Activated CD8-positive, alpha-beta T cell treated with anti-CD3 and anti-CD28 coated beads, Interleukin-2, amount 10 ng/mL, durations not matched to agents 7 days and 5 days (primary cell): ENCODE measurements around the gene SAYSD1. TPM values are rescaled to one million over a fixed set of nuclear protein-coding genes. Genes with fewer than 3 reads are reported as not detected.

Experiments
- ATAC-seq: fragments of 150-1000 bp; cut with Tn5 transposase; one replicate; pipeline ENCODE4 v1.10.0; 2021; ENCODE audit warnings: moderate library complexity
- CTCF ChIA-PET: fragments of 350-600 bp; sonication (Branson Sonifier 250); formaldehyde crosslinking; loops from one replicate; lab custom pipeline; 2021; ENCODE audit warnings: antibody characterized with exemption; lab: Charles Lee
- POLR2A ChIA-PET: fragments of 350-600 bp; sonication (Branson Sonifier 250); formaldehyde crosslinking; loops from one replicate; lab custom pipeline; 2021; ENCODE audit warnings: antibody characterized with exemption; lab: Charles Lee
- DNase-seq: peaks from one replicate; pipeline ENCODE4 v3.0.0-alpha.2; 2020
- H3K27ac Mint-ChIP-seq: one replicate; pipeline ENCODE4 v1.8.0; 2021; ENCODE audit warnings: mild to moderate bottlenecking, mixed read lengths
- H3K27me3 Mint-ChIP-seq: one replicate; pipeline ENCODE4 v1.8.0; 2021; ENCODE audit warnings: low read depth, mixed read lengths
- H3K36me3 Mint-ChIP-seq: one replicate; pipeline ENCODE4 v1.8.0; 2021; ENCODE audit warnings: low read depth, mixed read lengths
- H3K4me1 Mint-ChIP-seq: one replicate; pipeline ENCODE4 v1.8.0; 2021; ENCODE audit warnings: low read depth, mixed read lengths
- H3K4me3 Mint-ChIP-seq: one replicate; pipeline ENCODE4 v1.8.0; 2021; ENCODE audit warnings: mild to moderate bottlenecking, mixed read lengths
- H3K9me3 Mint-ChIP-seq: one replicate; pipeline ENCODE4 v1.8.0; 2022; ENCODE audit warnings: mixed read lengths; ENCODE audit not compliant: insufficient read depth
- total RNA-seq, 2 experiments: library from RNA; stranded (reverse); gene quantifications; one replicate each; pipeline ENCODE4 v1.2.3, GENCODE V29; 2021

Gene SAYSD1
- total RNA-seq, 2 experiments from 2014 or later = 11.0 to 11.8 TPM

- DNase-seq (no peak), ATAC-seq (no peak)
- CTCF ChIA-PET = interaction anchor here (1.0 to 1.1 kb wide), 2 partner anchors 9 to 50 kb away, joined by 3 read pairs; no protein-coding TSS in a partner anchor
- Mint-ChIP-seq H3K27ac (no peak overlapping the region), H3K4me3 (no peak overlapping the region), H3K27me3 (peaks cover 10% of the 10 kb centered on the region), H3K36me3 (no peaks in the 10 kb centered on the region), H3K4me1 (no peaks in the 10 kb centered on the region), H3K9me3 (no peaks in the 10 kb centered on the region)
- POLR2A ChIA-PET = no interaction called here
These were observed 52.8 kb downstream of the SAYSD1 start for GRCh38 chr6:39062014-39062740.

DNA sequence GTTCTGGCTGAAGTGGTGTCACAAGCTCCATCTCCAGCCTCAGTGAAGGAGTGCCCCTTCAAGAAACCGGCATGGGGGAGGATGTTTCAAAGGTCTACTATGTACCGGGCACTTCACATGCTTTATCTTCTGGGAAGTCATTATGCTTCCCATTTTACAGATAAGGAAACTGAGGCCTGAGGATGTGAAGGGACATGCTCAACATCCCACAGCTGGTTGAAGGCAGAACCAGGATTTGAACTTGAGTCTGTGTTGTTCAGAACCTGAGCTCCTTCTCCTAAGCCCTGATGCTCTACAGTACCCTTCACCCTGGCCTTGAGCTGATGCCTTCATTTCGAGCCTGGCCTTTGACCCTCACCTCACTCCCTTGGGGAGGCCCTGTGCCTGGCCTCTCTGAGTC lies 53.4 kb downstream of the SAYSD1 start:
- Mint-ChIP-seq H3K4me3 (no peak overlapping the region), H3K4me1 (no peaks in the 10 kb centered on the region), H3K36me3 (no peaks in the 10 kb centered on the region), H3K27me3 (peaks cover 8% of the 10 kb centered on the region), H3K9me3 (no peaks in the 10 kb centered on the region), H3K27ac (no peak overlapping the region)
- no peak for ATAC-seq
- ChIA-PET CTCF (interaction anchor here (1.0 to 1.1 kb wide), 2 partner anchors 9 to 50 kb away, joined by 3 read pairs; no protein-coding TSS in a partner anchor), POLR2A (no interaction called here)
- DNase-seq = no peak

GRCh38 chr6:39061182-39061581 lies 53.8 kb downstream of the SAYSD1 start:
- H3K4me3 Mint-ChIP-seq = no peak overlapping the region
- H3K4me1 Mint-ChIP-seq = no peaks in the 10 kb centered on the region
- CTCF ChIA-PET = interaction anchor here (1.0 to 1.1 kb wide), 2 partner anchors 8 to 51 kb away, joined by 3 read pairs; no protein-coding TSS in a partner anchor
- H3K36me3 Mint-ChIP-seq = no peaks in the 10 kb centered on the region
- H3K27ac Mint-ChIP-seq = no peak overlapping the region
- H3K9me3 Mint-ChIP-seq = no peaks in the 10 kb centered on the region
- ATAC-seq = no peak
- POLR2A ChIA-PET = no interaction called here
- peaks cover 8% of the 10 kb centered on the region for H3K27me3 Mint-ChIP-seq
- no peak for DNase-seq

GRCh38 chr6:39060467-39061160 lies 54.4 kb downstream of the SAYSD1 start:
- ATAC-seq = no peak

GRCh38 chr6:39059496-39060310 lies 55.3 kb downstream of the SAYSD1 start:
- ChIA-PET CTCF (no interaction called here), POLR2A (no interaction called here)
- no peaks in the 10 kb centered on the region for H3K4me1 Mint-ChIP-seq
- no peak overlapping the region for H3K4me3 Mint-ChIP-seq
- H3K36me3 Mint-ChIP-seq = no peaks in the 10 kb centered on the region
- no peaks in the 10 kb centered on the region for H3K9me3 Mint-ChIP-seq
- H3K27ac Mint-ChIP-seq = no peak overlapping the region
- no peak for DNase-seq
- H3K27me3 Mint-ChIP-seq = peaks cover 8% of the 10 kb centered on the region
- ATAC-seq = no peak

More at GRCh38 chr6:39060467-39061160, 54.4 kb downstream of the SAYSD1 start:
- Mint-ChIP-seq H3K9me3 (no peaks in the 10 kb centered on the region), H3K27ac (no peak overlapping the region), H3K27me3 (peaks cover 8% of the 10 kb centered on the region), H3K4me1 (no peaks in the 10 kb centered on the region), H3K36me3 (no peaks in the 10 kb centered on the region), H3K4me3 (no peak overlapping the region)
- ChIA-PET POLR2A (no interaction called here), CTCF (no interaction called here)
- no peak for DNase-seq

GRCh38 chr6:39058471-39059147 lies 56.4 kb downstream of the SAYSD1 start:
- Mint-ChIP-seq H3K4me3 (no peak overlapping the region), H3K9me3 (no peaks in the 10 kb centered on the region), H3K27ac (no peak overlapping the region), H3K36me3 (no peaks in the 10 kb centered on the region), H3K27me3 (peaks cover 8% of the 10 kb centered on the region), H3K4me1 (no peaks in the 10 kb centered on the region)
- ATAC-seq (no peak), DNase-seq (no peak)
- ChIA-PET POLR2A (no interaction called here), CTCF (interaction anchor here (0.8 kb wide), 1 partner anchor 36 kb away, joined by 3 read pairs; no protein-coding TSS in a partner anchor)

- POLR2A ChIA-PET = no interaction called here
- CTCF ChIA-PET = interaction anchor here (0.8 kb wide), 1 partner anchor 37 kb away, joined by 3 read pairs; no protein-coding TSS in a partner anchor
- DNase-seq = no peak
- Mint-ChIP-seq H3K36me3 (no peaks in the 10 kb centered on the region), H3K27ac (no peak overlapping the region), H3K9me3 (no peaks in the 10 kb centered on the region), H3K4me3 (no peak overlapping the region), H3K27me3 (peaks cover 8% of the 10 kb centered on the region), H3K4me1 (no peaks in the 10 kb centered on the region)
- ATAC-seq = no peak
These were observed 57.5 kb downstream of the SAYSD1 start for GRCh38 chr6:39057251-39058155.

DNA sequence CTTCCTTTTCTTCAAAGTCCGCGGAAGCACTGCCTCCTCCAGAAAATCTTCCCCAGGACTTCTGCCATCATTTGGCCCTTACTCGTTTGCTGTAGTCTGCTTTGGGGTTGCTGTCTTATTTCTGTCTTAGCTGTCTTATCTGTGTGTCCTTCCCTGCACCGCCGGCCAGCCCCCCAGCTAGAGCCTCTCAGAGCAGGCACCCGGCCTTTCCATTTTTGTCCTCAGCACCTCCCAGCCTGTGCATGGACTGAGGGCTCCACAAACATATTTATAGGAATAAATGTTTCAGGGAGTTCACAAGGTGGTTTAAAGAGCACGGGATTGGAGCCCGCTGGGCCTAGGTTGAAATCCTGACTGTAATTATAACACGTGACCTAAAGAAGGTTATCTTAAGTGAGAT lies 58.3 kb downstream of the SAYSD1 start:
- H3K27ac Mint-ChIP-seq = no peak overlapping the region
- ATAC-seq (no peak), DNase-seq (no peak)
- H3K27me3 Mint-ChIP-seq = peaks cover 10% of the 10 kb centered on the region
- ChIA-PET CTCF (no interaction called here), POLR2A (no interaction called here)
- no peak overlapping the region for H3K4me3 Mint-ChIP-seq
- H3K4me1 Mint-ChIP-seq = peaks cover 5% of the 10 kb centered on the region
- no peaks in the 10 kb centered on the region for H3K36me3 Mint-ChIP-seq
- no peaks in the 10 kb centered on the region for H3K9me3 Mint-ChIP-seq

DNA sequence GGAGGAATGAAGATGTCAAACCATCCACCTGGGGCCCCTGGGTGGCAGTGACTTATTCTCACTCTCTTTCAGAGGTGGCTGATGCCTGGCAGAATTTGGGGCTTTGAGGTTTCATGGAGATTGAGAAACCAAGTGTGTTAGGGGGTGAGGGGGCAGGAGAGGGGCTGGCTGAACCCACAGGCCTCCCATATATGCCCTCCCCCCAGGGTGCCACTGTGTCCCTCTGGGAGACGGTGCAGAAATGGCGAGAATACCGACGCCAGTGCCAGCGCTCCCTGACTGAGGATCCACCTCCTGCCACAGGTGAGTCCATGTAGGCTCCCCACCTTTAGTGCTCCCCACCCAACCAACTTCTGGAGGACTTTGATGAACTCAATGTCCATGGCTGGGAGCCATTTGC lies 58.8 kb downstream of the SAYSD1 start:
- POLR2A ChIA-PET = no interaction called here
- H3K4me3 Mint-ChIP-seq = no peak overlapping the region
- H3K4me1 Mint-ChIP-seq = peaks cover 10% of the 10 kb centered on the region
- no peak for DNase-seq
- no peaks in the 10 kb centered on the region for H3K36me3 Mint-ChIP-seq
- CTCF ChIA-PET = no interaction called here
- H3K9me3 Mint-ChIP-seq = no peaks in the 10 kb centered on the region
- no peak for ATAC-seq
- peaks cover 10% of the 10 kb centered on the region for H3K27me3 Mint-ChIP-seq
- H3K27ac Mint-ChIP-seq = no peak overlapping the region

DNA sequence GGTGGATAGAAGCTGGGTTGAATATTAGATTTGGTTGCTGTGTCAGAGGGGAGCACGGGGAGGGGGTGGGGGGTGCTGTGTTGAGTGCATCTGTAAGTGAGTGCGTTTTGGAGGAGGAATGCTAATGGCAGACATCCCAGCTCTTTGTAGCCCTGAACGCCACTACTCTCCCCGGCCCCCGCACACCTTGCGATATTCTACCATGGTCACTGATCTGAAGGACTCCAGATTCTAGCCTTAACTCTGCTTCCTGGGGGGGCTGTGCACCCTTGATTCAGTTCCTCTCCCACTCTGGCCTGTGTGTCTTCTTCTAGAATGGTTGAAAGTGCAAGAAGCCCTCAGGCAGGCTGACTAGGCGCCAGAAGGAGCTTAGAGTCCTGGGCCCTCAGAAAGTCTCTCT lies 59.3 kb downstream of the SAYSD1 start:
- POLR2A ChIA-PET = no interaction called here
- no peak for DNase-seq
- Mint-ChIP-seq H3K4me3 (no peak overlapping the region), H3K4me1 (peaks cover 16% of the 10 kb centered on the region), H3K36me3 (no peaks in the 10 kb centered on the region), H3K27me3 (peaks cover 11% of the 10 kb centered on the region), H3K9me3 (no peaks in the 10 kb centered on the region), H3K27ac (no peak overlapping the region)
- CTCF ChIA-PET = no interaction called here
- ATAC-seq = no peak
